ENCODE data around the gene ZCCHC10. TPM values are rescaled to one million over a fixed set of nuclear protein-coding genes. Genes with fewer than 3 reads are reported as not detected.
"Not testable (repeated sequence)": the region's sequence is repeated elsewhere in the genome, so short reads cannot be mapped to it uniquely, and the experiment has no call there.

ZCCHC10 gene
- total RNA-seq, 4 donors from 2014 or later = 7.0 to 29.7 (median 13.3) TPM

DNA sequence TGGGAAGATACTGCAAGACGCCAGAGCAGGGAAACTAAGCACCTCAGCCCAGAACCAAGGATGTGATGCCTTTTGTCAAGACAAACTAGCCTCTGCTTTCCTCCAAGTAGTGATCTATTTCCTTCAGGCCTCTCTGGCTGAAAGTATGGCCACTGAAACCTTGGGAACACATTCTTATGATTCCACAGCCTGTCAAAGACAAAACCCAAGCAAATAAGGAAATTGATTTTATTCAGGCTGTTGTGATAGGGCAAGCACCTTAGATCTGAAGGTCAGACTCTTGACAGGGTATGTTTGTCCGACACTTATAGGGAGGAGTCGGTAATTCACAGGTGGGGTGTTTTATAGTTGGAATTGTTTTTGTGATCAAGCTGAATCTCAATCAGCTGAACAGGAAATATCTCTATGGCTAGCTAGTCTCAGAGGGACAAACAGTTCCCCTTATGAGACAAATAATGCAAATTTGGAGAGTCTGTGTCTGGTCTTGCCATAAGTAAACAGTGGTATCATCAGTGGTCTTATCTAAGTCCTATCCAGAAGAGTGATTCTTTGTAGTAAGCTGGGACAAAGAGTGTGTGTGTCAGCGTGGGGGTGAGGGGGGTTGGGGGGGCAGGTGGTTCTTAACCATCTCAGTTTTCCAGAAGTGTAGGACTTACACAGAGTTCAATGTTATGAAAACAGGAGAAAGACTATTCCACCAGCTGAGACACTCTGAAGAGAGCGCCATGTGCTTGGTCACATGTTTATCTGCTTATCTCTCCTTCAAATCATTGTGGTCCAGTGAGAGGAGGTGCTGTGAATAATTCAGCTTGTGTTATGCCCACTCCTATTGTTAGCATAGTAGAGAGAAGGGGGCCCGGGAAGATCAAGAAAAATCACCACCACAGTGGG, 6.7 kb upstream of the ZCCHC10 start:
- H3K27ac ChIP-seq = peak overlapping the region in 1 of 4 donors; percentile 10
- H3K4me3 ChIP-seq = no peak overlapping the region
- H3K27me3 ChIP-seq = no peaks in the 10 kb centered on the region
- no peak for TF ChIP-seq POLR2A (IDR thresholded peaks at IDR 0.05)
- TF ChIP-seq, protein P1, sequence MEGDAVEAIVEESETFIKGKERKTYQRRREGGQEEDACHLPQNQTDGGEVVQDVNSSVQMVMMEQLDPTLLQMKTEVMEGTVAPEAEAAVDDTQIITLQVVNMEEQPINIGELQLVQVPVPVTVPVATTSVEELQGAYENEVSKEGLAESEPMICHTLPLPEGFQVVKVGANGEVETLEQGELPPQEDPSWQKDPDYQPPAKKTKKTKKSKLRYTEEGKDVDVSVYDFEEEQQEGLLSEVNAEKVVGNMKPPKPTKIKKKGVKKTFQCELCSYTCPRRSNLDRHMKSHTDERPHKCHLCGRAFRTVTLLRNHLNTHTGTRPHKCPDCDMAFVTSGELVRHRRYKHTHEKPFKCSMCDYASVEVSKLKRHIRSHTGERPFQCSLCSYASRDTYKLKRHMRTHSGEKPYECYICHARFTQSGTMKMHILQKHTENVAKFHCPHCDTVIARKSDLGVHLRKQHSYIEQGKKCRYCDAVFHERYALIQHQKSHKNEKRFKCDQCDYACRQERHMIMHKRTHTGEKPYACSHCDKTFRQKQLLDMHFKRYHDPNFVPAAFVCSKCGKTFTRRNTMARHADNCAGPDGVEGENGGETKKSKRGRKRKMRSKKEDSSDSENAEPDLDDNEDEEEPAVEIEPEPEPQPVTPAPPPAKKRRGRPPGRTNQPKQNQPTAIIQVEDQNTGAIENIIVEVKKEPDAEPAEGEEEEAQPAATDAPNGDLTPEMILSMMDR (IDR thresholded peaks at IDR 0.05) = no peak
- no peaks in the 10 kb centered on the region for H3K9me3 ChIP-seq
- intact Hi-C loops (cut with DNase I) = no loop called here
- 55 to 67% methylated on average over 6 of the region's 6 CpGs for WGBS, 2 donors
- DNase-seq = no peak
- H3K4me1 ChIP-seq = no peaks in the 10 kb centered on the region
- H3K36me3 ChIP-seq = no peaks in the 10 kb centered on the region

DNA sequence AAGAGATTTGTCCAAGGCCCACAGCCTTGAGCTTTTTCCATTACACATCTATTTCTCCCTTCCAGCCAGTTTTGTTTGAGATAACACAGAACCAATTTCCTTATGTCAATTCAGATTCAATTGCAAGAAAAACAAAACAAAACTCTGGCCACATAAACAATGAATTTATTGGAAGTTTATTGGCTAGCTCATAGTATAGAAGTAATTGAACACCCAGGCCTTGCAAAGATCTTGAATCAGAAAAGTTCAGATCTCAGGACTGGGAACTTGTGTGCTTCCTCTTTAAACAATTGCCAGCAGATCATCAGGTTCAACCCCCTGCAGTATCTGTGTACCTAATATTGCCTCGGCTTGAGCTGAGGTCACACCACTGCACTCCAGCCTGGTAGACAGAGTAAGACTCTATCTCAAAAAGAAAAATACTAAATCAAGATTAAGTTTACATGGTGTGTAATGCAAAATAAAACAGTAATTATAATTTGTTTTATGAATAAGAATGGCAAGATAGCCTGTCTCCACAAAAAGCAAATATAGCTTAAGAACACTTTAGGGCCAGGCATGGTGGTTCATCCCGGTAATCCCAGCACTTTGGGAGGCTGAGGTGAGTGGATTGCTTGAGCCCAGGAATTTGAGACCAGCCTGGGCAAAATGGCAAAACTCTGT, 4.1 kb upstream of the ZCCHC10 start:
- WGBS, 2 donors = 79 to 80% methylated on average over 2 of the region's 2 CpGs
- Histone ChIP-seq H3K4me1 (peaks cover under 1 to 12% (median 2%) of the 10 kb centered on the region in 3 donors), H3K9me3 (no peaks in the 10 kb centered on the region), H3K36me3 (no peaks in the 10 kb centered on the region), H3K4me3 (no peak overlapping the region), H3K27me3 (no peaks in the 10 kb centered on the region), H3K27ac (no peak overlapping the region)
- no peak for DNase-seq
- intact Hi-C loops (cut with DNase I) = no loop called here
- no peak for TF ChIP-seq POLR2A (IDR thresholded peaks at IDR 0.05)
- TF ChIP-seq, protein P1 (IDR thresholded peaks at IDR 0.05) = no peak

DNA sequence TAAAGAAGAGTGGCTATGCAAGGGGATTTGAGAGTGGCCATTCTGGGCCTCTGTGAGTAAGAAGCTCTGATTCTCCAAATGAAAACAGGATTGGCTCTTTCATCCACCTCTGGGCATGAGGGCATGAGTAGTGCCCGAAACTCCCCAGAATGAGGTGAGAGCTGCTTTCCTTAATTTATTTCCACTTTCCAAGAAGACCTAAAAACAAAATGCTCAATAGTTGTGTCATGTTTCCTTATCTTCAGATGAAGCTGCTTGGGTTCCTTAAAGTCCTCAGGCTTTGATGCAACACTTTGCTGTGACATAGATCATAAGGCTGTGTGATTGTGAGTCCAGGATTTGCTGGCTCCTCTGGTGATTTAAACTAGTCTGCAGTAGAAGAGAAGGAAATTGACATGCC, 3.1 kb upstream of the ZCCHC10 start:
- WGBS, 2 donors = 71 to 81% methylated on average over 1 of the region's 1 CpG
- Histone ChIP-seq H3K27me3 (no peaks in the 10 kb centered on the region), H3K36me3 (no peaks in the 10 kb centered on the region), H3K4me3 (no peak overlapping the region), H3K9me3 (no peaks in the 10 kb centered on the region), H3K4me1 (peaks cover 6 to 22% (median 7%) of the 10 kb centered on the region in 3 donors), H3K27ac (no peak overlapping the region)
- DNase-seq = no peak
- TF ChIP-seq POLR2A (IDR thresholded peaks at IDR 0.05) = no peak
- TF ChIP-seq, protein P1 (IDR thresholded peaks at IDR 0.05) = no peak
- intact Hi-C loops (cut with DNase I) = no loop called here

DNA sequence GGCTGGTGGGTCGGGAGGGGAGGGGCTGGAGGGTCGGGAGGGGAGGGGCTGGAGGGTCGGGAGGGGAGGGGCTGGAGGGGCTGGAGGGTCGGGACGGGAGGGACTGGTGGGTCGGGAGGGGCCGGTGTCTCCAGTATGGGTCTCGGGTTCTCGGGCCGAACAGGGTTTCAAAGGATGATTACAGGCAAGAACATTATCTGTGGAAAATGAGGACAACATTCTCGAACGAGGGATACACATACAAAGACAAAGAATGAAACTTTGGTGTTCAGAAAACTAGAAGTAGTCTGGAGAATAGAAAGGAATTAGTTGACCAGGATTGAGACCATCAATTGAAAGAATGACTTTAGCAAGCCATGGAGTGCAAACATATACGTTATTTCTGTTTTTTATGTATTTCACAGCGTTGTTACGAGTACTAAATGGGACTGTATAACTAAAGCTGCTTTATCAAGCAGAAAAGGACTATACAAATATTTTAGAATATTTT, 360 bp upstream of the ZCCHC10 start:
- H3K36me3 ChIP-seq = peaks cover 0 to 14% (median 4%) of the 10 kb centered on the region in 3 donors
- H3K9me3 ChIP-seq = no peaks in the 10 kb centered on the region
- peak overlapping the region; percentile 72 to 94 (median 83) for H3K4me3 ChIP-seq
- no peak for DNase-seq
- TF ChIP-seq POLR2A (IDR thresholded peaks at IDR 0.05) = no peak
- TF ChIP-seq, protein P1 (IDR thresholded peaks at IDR 0.05) = no peak
- intact Hi-C loops (cut with DNase I) = no loop called here
- peaks cover 6 to 28% (median 7%) of the 10 kb centered on the region in 3 donors for H3K4me1 ChIP-seq
- 6 to 7% methylated on average over 12 to 13 of the region's 15 CpGs for WGBS, 2 donors
- H3K27ac ChIP-seq = peak overlapping the region; percentile 90 to 97 (median 93)
- no peaks in the 10 kb centered on the region for H3K27me3 ChIP-seq

DNA sequence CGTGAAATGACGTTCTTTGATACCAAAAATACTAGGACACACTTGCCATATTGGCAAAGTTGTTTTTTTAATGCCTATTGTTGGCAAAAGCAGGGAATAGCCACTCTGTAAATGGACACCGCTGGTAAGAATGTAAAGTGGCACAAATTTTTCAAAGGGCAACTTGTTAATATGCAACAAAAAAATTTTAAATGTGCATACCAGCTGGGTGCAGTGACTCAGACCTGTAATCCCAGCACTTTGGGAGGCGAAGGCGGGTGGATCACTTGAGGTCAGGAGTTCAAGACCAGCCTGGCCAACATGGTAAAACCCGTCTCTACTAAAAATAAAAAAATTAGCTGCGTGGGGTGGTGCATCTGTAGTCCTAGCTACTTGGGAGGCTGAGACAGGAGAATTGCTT, 6.9 kb downstream of the ZCCHC10 start:
- intact Hi-C loops (cut with DNase I); DNase-seq; H3K27ac ChIP-seq; H3K9me3 ChIP-seq; H3K27me3 ChIP-seq; H3K4me3 ChIP-seq: not testable (repeated sequence)
- WGBS, 2 donors = 80 to 82% methylated on average over 7 of the region's 7 CpGs
- H3K36me3 ChIP-seq = peaks cover 4 to 62% (median 5%) of the 10 kb centered on the region in 3 donors
- H3K4me1 ChIP-seq = peaks cover 0 to 16% (median 4%) of the 10 kb centered on the region in 3 donors
